Lower leg skin (tissue), 4 donors: ENCODE measurements around the gene TMEM259. TPM values are rescaled to one million over a fixed set of nuclear protein-coding genes. Genes with fewer than 3 reads are reported as not detected.

Source experiments
- DNase-seq, 2 donors: peaks; one replicate each; pipeline ENCODE4 v3.0.0-alpha.2; 2019; ENCODE audit warnings: low spot score in 2 of 2
- H3K4me3 ChIP-seq: fragments of 200-600 bp; sonication (generic); 2 replicates; pipeline ENCODE4 v1.5.1; 2017; ENCODE audit warnings: mild to moderate bottlenecking, low read depth; ENCODE audit not compliant: poor library complexity, severe bottlenecking
- POLR2A ChIP-seq, 2 donors: fragments of 450-650 bp; IDR thresholded peaks; one replicate each; pipeline ENCODE4 v1.6.1; 2016 to 2017; ENCODE audit warnings: antibody characterized with exemption in 2 of 2, mild to moderate bottlenecking in 1 of 2, moderate library complexity in 1 of 2
- WGBS, 2 donors: methylation state at CpG; one replicate each; pipeline ENCODE4 v1.1.5; 2018; 5-methylcytosine and 5-hydroxymethylcytosine counted together
- intact Hi-C: fragments of 100-400 bp; cut with DNase I; formaldehyde crosslinking; loops from one replicate; pipeline ENCODE4 v1.15.0; 2023; ENCODE audit warnings: low total_unique reads
- total RNA-seq, 4 donors: library from RNA; depleted of rRNA; stranded (reverse); fragments of >200 nt; gene quantifications; one replicate each; pipeline ENCODE4 v1.1.0, GENCODE V29; 2016
- TF ChIP-seq, protein P1 (sequence below), 3 donors: fragments of 450-650 bp; IDR thresholded peaks; one replicate each; pipeline ENCODE4 v1.5.1; 2016; ENCODE audit warnings: antibody characterized with exemption in 3 of 3, mild to moderate bottlenecking in 3 of 3, moderate library complexity in 2 of 3

Gene TMEM259
- total RNA-seq, 4 donors from 2014 or later: 180 to 299 (median 226) TPM

DNA sequence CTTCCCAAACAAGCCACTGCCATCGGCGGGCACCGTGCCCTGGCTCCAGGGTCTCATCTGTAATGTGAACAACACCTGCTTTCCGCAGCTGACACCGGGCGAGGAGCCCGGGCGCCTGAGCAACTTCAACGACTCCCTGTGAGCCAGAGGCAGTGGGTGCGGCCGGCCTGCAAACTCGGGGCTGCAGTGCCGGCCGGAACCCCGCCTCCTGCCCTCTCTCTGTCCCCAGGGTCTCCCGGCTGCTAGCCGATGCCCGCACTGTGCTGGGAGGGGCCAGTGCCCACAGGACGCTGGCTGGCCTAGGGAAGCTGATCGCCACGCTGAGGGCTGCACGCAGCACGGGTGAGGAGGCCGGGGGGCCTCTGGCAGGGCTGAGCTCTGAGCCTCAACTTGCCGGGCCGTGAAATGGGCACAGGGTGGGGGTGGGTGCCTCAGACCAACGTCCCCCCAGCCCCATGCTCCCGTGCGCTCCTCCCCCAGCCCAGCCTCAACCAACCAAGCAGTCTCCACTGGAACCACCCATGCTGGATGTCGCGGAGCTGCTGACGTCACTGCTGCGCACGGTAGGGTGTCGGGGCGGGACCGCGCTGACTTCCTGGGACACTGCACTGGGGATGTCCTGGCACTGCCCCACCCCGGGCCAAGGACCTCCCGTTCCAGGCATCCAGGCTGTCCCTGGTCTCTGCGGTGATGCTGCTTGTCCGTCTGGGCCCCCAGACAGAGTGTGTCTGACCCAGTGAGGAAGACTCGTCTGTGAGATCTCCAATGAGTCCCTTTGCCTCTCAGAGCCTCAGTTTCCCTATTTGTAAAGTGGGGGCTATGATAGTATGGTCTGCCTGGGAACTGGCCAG, 21.1 kb upstream of the TMEM259 start:
- peak; percentile 79 to 95 for DNase-seq
- WGBS, 2 donors: 19 to 29% methylated on average over 37 to 40 of the region's 43 CpGs
- no peak overlapping the region for H3K4me3 ChIP-seq
- TF ChIP-seq POLR2A (IDR thresholded peaks at IDR 0.05): no peak
- intact Hi-C loops: no loop called here

DNA sequence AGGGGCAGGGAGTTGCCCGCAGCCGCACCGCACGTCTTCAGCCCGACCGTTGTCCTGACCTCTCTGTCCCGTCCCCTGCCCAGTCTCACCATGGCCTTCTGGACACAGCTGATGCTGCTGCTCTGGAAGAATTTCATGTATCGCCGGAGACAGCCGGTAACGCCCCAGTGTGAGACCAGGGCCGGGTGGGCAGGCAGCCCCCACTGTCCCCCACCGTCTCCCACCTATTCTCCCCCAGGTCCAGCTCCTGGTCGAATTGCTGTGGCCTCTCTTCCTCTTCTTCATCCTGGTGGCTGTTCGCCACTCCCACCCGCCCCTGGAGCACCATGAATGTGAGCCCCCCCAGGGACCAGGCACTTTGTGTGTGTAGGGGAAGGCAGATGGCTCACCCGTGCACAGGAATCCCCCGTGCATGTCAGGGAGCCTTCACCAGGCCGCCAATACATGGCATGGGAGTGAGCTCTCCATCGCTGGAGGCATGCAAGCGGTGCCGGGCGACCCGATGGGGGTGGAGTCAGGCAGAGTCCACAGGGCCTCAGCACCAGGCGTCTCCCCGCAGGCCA, 20.4 kb upstream of the TMEM259 start:
- 10 to 32% methylated on average over 16 to 25 of the region's 26 CpGs for WGBS, 2 donors
- H3K4me3 ChIP-seq: no peak overlapping the region
- no peak for DNase-seq
- no peak for TF ChIP-seq POLR2A (IDR thresholded peaks at IDR 0.05)
- TF ChIP-seq, protein P1, sequence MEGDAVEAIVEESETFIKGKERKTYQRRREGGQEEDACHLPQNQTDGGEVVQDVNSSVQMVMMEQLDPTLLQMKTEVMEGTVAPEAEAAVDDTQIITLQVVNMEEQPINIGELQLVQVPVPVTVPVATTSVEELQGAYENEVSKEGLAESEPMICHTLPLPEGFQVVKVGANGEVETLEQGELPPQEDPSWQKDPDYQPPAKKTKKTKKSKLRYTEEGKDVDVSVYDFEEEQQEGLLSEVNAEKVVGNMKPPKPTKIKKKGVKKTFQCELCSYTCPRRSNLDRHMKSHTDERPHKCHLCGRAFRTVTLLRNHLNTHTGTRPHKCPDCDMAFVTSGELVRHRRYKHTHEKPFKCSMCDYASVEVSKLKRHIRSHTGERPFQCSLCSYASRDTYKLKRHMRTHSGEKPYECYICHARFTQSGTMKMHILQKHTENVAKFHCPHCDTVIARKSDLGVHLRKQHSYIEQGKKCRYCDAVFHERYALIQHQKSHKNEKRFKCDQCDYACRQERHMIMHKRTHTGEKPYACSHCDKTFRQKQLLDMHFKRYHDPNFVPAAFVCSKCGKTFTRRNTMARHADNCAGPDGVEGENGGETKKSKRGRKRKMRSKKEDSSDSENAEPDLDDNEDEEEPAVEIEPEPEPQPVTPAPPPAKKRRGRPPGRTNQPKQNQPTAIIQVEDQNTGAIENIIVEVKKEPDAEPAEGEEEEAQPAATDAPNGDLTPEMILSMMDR (IDR thresholded peaks at IDR 0.05): no peak
- intact Hi-C loops: no loop called here

DNA sequence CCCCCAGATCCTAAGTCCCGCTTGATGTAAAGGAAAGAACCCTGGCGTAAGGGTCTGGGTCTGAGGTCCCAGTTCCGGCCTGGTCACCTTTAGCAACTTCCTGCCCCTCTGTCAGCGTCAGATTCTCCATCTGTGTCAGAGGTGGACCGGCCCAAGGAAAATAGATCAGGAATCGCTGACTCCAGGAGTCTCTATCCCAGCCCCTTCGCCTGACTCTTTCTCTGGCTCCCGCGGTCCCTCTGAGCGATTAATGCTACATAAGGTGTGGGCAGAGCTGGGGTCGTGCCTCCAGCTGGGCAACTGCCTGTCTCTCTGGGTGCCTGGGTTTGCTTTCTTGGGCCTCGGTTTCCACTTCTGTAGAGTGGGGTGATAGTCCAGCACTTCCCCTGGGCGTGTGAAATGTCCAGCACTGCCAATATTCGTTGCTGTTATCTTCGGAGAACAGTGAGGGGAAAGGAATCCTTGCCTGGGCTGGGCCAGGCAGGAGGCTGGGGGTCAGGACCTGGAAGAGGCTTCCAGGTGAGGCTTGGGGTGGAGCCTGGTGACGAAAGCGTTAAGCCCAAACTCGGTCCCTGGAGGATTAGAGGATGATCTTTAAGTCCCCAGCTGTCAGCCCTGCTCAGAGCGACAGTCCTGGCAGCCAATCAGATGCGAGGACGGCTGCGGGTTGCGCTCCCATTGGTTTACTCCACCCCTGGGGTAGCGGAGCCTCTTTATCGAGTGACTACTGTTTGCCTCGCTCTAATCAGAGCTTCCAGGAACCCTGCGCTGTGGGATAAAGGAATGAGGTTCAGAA, 19.8 kb upstream of the TMEM259 start:
- 1 to 2% methylated on average over 24 to 27 of the region's 27 CpGs for WGBS, 2 donors
- peak; percentile 93 to 97 for DNase-seq
- intact Hi-C loops: no loop called here
- no peak for TF ChIP-seq POLR2A (IDR thresholded peaks at IDR 0.05)
- TF ChIP-seq, protein P1 (IDR thresholded peaks at IDR 0.05): no peak
- H3K4me3 ChIP-seq: peak overlapping the region; percentile 31

DNA sequence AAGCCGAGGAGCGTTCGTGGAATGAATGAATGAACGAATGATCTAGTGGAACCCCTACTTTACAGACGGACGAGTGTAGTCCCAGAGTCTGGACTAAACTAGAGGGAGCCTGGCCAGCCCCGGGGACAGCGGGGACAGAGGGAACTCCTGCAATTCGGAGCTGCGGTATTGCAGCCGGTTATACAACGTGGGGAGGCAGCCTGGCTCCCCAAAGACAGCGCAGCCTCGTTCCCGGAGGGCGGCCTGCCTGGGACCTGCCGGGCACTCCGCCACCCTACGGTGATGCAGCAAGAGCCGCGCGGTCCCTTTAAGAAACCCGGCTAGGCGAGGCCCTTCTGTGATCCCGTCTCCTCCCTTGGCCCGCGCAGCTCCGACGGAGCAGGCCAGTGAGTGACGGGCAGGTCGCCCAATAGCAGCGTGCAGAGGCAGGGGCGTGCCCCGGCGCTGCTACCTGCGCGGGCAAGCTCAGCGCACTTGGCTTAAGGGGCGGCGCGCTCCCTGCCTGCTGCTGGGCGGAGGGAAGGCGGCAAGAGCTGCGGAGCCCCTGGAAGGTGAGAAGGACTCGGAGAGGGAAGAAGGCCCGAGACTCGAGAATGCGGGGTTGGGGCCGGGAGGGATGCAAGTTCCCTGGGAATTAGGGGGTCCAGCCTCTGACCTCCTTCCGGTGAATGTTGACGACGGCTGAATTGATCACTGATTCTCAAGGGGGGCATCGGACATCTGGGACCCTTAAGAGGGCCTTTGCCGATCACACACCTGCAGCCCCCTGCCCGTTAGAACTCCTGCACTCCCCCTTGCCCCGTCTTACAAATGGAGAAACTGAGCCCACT, 18.9 kb upstream of the TMEM259 start, which contains the start of gene ABCA7:
Gene ABCA7 (plus strand): TSS at position 462 of the 830 bp plus-strand sequence. CDS start 1,255 bp downstream, outside the sequence.
- peak; percentile 96 to 99 for DNase-seq
- 1 to 3% methylated on average over 41 to 54 of the region's 56 CpGs for WGBS, 2 donors
- TF ChIP-seq, protein P1 (IDR thresholded peaks at IDR 0.05): no peak
- TF ChIP-seq POLR2A (IDR thresholded peaks at IDR 0.05): no peak
- peak within 1 kb of the TSS; percentile 31 for H3K4me3 ChIP-seq
- intact Hi-C loops: no loop called here

DNA sequence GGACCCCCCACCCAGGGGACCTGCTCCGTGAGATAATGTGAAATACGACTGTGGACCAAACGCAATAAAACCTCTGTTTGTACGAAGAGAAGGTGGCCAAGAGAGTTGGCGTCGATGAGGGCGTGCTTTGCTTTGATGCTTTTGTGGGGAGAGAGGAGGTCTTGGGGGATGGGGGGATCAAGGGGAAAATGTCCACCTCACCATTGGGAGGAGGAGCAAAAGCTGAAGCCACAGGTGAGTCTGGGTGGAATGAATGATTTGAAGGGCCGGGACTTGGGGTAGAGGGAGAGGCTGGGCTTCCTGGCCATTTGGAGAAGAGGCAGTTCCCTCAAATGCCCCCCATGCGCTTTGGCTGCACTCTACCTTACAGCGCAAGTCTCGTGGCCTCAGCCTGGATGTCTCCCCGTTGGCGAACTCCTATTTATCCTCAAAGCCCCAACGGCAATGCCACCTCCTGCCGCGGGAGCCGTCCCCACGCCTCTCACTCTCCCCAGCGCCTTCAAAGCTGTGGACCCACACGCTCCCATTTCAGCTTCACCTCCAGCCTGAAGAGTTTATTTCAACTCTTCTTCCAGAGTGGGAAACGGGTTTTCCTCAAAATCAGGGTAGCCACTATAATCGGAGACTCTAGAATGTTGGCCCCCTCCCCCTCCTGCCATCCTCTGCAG, 18.2 kb upstream of the TMEM259 start:
- H3K4me3 ChIP-seq: no peak overlapping the region
- WGBS, 2 donors: 50 to 57% methylated on average over 22 of the region's 22 CpGs
- no peak for DNase-seq
- intact Hi-C loops: no loop called here
- TF ChIP-seq POLR2A (IDR thresholded peaks at IDR 0.05): no peak
- TF ChIP-seq, protein P1 (IDR thresholded peaks at IDR 0.05): no peak
